SK-MEL-5 (cell line): Measurements from ENCODE around the gene GCC2. TPM values are rescaled to one million over a fixed set of nuclear protein-coding genes. Genes with fewer than 3 reads are reported as not detected.
"Not testable (repeated sequence)": the region's sequence is repeated elsewhere in the genome, so short reads cannot be mapped to it uniquely, and the experiment has no call there.

Experiments
- DNase-seq: peaks from one replicate; pipeline ENCODE4 v3.0.0-alpha.2; 2016; ENCODE audit warnings: low read depth, low spot score
- in situ Hi-C: cut with HindIII; loops from 2 replicates; pipeline ENCODE4 v1.10.0; 2016; ENCODE audit warnings: low sequenced_read_pairs, high pct_unique_total_duplicates, low pct_unique_long_range_greater_than_20kb
- total RNA-seq: library from RNA; depleted of rRNA; stranded (reverse); fragments of >200 nt; shearing (Covaris generic); gene quantifications from 2 replicates; pipeline ENCODE4 v1.2.3, GENCODE V29; 2014

The GCC2 gene
- total RNA-seq, 1 experiment from 2014 or later, result 16.4 TPM

DNA sequence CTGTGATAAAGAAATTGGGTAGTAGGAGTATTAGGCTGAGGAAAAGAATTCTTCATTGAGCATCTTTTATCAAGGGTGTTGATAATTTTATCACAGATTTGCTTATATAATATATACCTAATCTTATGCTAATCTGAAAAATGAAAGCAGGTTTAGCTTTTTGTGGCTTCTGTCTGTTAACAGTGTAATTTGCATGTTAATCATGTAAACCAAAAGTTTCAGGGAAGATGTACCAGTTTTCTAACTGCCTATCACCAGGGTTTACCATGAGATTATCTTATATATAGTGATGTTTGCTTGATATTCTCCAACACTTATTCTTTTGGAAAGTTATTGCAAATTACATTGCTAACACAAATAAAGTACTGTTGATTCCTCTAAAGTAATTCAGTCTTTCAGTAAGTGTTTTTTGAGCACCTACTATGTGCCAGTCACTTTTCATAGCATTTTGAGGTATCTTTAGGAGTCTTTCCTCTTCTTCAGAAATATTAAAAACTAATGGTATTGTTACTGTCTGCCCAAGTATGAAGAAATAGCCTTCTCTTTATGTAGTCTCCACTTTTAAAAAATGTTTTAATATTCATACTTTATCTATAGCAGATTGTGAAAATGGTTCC is 41.6 kb downstream of the GCC2 start:
- DNase-seq, result no peak
- in situ Hi-C loops, result no loop called here

DNA sequence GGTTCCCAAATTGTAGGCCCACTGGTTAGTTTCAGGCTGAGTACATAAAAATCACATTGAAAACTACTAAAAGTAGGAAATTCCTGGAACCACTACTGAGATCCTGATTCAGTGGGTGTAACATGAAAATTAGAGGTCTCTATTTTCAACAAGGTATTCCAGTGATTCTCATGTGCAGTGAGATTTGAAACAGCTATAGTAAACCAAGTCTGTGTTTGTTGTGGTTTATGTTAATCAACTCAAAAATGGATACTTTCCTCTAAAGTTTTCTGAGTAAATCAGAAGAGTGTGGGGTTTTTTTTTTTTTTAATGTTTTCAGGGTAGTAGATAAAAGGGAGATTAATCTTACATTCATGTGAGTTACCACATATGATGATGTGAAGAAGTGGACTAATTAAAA is 42.8 kb downstream of the GCC2 start:
- no peak for DNase-seq
- in situ Hi-C loops, result no loop called here

- no peak for DNase-seq
Observed at GRCh38 chr2:108492364-108492763, 43.4 kb downstream of the GCC2 start.

DNA sequence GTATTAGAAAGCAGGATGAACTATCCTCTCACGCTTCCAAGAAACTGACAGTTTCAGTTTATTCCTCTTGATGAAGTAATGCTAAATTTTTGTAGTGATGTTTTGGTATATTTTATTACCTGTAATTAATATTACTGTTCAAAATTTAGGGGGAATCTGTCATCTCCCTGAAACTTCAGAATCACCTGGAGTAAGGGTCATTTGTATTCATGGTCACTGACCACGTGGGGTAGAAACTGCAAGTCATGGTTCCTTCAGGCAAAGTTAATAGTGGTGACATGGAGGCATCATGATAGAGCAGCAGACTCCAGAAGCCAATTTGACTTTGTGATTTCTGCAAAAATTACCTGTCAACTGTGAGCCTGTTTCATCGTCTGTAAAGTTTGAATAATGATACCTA is 47.2 kb downstream of the GCC2 start:
- in situ Hi-C loops, result not testable (repeated sequence)

More at GRCh38 chr2:108492364-108492763, 43.4 kb downstream of the GCC2 start:
- in situ Hi-C loops, result no loop called here

GRCh38 chr2:108507620-108508019 is 58.6 kb downstream of the GCC2 start:
- DNase-seq, in situ Hi-C loops: not testable (repeated sequence)

More for the DNA sequence above, 47.2 kb downstream of the GCC2 start:
- DNase-seq, result not testable (repeated sequence)

- in situ Hi-C loops, DNase-seq: not testable (repeated sequence)
Observed at GRCh38 chr2:108512431-108512830, 63.4 kb downstream of the GCC2 start.

GRCh38 chr2:108514478-108514877 is 65.5 kb downstream of the GCC2 start:
- DNase-seq, result peak; percentile 66

GRCh38 chr2:108524688-108525087 is 75.7 kb downstream of the GCC2 start:
- not testable (repeated sequence) for DNase-seq

More at GRCh38 chr2:108514478-108514877, 65.5 kb downstream of the GCC2 start:
- in situ Hi-C loops, result not testable (repeated sequence)

DNA sequence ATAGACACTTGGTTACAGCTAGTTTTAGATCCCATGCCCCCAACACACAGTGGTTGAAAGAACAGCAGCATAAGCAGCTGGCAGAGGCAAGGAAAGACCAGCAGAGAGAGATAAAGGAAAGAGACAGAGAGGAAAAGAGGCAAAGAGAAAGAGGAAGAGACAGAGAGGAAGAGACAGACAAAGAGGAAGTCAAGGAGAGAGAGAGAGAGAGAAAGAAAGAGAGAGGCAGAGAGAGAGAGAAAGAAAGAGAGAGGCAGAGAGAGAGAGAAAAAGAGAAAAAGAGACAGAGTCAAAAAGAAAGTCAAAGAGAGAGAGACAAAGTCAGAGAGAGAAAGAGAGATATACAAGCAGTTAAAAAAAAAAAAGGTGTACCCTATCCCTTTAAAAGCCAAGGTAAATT is 76.3 kb downstream of the GCC2 start:
- in situ Hi-C loops, DNase-seq: not testable (repeated sequence)

More at GRCh38 chr2:108524688-108525087, 75.7 kb downstream of the GCC2 start:
- in situ Hi-C loops, result not testable (repeated sequence)

DNA sequence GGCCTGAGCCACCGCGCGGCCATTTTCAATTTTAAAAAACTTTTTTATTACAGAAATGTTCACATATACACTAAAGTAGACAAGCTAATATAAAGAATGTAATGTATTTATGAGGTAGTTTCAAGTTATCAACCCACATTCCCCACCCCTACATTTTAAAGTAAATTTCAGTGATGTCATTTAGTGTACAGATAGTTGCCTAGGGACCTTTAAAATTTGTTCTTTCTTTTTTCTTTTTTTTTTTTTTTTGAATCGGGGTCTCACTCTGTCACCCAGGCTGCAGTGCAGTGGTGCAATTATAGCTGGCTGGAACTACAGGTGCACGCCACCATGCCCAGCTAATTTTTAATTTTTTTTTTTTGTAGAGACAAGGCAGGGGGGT is 82.7 kb downstream of the GCC2 start:
- in situ Hi-C loops, result no loop called here

GRCh38 chr2:108533832-108534583 is 85.0 kb downstream of the GCC2 start, which contains the start of gene LIMS1:
TSS of gene LIMS1 (plus strand) at chr2:108534470. CDS start at chr2:108534563, 93 bp downstream.
- in situ Hi-C loops, result no loop called here
- DNase-seq, result peak; percentile 91

More for the DNA sequence above, 82.7 kb downstream of the GCC2 start:
- DNase-seq, result no peak

DNA sequence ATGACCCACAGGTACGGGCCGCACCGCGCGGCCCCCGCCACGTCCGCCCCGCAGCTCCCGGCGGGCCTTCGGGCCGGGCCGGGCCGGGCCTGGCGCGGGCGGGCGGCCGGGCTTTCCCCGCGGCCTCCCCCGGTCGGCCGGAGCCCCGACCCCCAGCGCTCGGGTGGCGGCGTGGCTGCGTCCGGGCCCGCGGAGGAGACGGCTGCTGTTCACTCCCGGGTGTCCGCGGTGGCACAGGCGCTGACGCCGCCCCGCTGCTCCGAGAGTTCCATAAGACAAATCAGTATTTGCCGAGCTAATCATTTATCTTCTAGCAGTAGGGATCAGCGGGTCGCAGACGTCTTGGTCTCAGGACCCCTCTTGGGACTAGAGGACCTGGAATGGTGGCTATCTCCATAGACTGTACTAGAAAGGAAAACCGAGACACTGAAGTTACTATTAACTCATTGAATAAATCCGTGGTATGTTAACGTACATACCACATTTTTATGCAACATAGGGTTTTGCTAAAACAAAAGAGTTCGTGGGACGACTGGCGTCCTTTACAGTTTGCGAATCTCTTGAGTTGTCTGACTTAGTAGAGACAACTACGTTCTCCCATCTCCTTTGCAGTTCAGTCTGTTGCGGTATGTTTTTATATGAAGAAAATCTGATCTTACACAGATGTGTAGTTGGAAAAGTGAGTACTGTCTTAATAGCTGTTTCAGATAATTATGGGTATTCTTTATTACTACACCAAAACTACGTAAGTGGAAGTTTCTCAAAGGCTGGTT is 85.8 kb downstream of the GCC2 start:
- in situ Hi-C loops, result no loop called here
- DNase-seq, result peak; percentile 33

- DNase-seq, result no peak
- in situ Hi-C loops, result no loop called here
Observed at GRCh38 chr2:108535357-108535631, 86.3 kb downstream of the GCC2 start.

GRCh38 chr2:108536133-108536780 is 87.3 kb downstream of the GCC2 start:
- in situ Hi-C loops, result no loop called here
- no peak for DNase-seq

GRCh38 chr2:108536911-108537310 is 87.9 kb downstream of the GCC2 start:
- in situ Hi-C loops, result no loop called here
- no peak for DNase-seq

DNA sequence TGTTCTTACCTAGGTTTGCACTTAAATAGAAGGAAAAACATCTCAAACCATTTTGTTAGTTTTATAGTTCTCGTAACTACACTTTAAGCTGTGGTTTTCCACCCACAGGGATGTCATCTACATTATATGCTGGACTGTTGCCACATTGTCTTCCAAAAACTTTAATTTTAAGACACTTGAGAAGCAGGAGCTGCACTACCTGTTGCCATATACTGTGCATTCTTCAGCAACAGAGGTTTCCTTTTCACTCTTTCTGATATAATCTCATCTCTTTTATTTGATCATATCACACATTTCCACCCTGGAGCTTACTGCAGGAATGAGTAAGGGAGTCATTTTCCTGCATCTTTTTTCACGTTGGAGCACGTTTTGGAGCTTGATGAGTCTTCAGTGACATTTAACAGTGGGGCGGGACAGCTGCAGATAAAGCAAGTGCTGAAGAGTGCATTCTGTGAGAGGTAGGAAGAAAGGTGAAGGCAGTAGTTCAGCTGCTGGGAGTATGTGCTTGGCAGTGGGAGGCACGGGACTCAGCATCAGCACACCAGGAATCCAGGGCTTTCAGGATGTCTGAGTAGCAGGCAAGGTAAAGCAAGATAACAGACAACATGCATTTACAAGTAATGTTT is 89.1 kb downstream of the GCC2 start:
- in situ Hi-C loops, result no loop called here
- no peak for DNase-seq

DNA sequence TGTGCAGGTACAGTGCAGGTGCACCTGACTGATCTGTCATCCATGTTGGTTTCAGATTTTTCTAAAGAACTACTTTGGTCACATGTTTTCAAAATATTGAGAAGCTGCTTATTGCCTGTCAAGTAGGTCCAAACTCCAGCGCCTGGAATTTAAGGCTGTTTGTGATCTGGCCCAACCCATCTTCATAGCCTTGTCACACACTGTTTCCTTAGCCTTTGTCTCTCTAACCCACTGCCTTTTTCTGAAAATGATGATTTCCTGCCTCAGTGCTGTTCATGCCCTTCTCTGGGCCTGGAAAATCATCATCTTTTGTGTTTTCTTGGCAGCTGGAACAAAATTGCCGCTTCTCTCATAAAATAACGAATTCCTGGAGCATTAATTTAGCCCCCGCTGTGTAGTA is 92.4 kb downstream of the GCC2 start:
- no peak for DNase-seq
- in situ Hi-C loops, result no loop called here
